Esophagus muscularis mucosa (tissue), 3 donors: ENCODE results near the gene BBS1.

ENCODE experiments used
- POLR2A ChIP-seq: fragments of 450-650 bp; IDR thresholded peaks from one replicate; pipeline ENCODE4 v1.6.1; 2017; ENCODE audit warnings: antibody characterized with exemption, moderate library complexity, mild to moderate bottlenecking, low read depth
- TF ChIP-seq, protein P1 (sequence below), 3 experiments: fragments of 200-600 bp in 2 of 3; fragments of 450-650 bp in 1 of 3; sonication (generic) in 2 of 3; IDR thresholded peaks; one replicate each; pipeline ENCODE4 v1.5.1; 2017 to 2019; ENCODE audit warnings: antibody characterized with exemption in 3 of 3, mild to moderate bottlenecking in 2 of 3, moderate library complexity in 1 of 3

DNA sequence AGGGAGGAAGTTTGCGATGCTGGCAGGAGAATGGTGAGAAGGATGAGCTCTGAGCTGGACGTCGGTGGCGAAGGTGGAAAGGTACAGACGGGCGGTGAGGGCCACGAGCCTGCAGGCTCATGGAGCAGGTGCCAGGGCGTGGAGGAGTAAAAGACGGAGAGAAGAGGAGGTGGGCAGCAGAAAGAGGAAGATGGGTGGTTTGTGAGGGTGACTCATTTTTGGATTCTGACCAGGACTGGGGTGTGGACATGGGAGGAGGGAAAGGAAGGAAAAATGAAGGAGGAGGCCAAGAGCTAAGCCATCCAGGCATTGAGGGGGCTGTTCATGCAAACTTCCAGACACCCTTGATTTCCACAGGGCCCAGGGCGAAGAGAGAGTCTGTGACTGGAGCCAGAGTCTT lies 31.9 kb downstream of the BBS1 start:
- TF ChIP-seq, protein P1, sequence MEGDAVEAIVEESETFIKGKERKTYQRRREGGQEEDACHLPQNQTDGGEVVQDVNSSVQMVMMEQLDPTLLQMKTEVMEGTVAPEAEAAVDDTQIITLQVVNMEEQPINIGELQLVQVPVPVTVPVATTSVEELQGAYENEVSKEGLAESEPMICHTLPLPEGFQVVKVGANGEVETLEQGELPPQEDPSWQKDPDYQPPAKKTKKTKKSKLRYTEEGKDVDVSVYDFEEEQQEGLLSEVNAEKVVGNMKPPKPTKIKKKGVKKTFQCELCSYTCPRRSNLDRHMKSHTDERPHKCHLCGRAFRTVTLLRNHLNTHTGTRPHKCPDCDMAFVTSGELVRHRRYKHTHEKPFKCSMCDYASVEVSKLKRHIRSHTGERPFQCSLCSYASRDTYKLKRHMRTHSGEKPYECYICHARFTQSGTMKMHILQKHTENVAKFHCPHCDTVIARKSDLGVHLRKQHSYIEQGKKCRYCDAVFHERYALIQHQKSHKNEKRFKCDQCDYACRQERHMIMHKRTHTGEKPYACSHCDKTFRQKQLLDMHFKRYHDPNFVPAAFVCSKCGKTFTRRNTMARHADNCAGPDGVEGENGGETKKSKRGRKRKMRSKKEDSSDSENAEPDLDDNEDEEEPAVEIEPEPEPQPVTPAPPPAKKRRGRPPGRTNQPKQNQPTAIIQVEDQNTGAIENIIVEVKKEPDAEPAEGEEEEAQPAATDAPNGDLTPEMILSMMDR (IDR thresholded peaks at IDR 0.05), result no peak
- no peak for TF ChIP-seq POLR2A
